IMR-90 (cell line): Measurements from ENCODE around the gene SIDT1. TPM values are rescaled to one million over a fixed set of nuclear protein-coding genes. Genes with fewer than 3 reads are reported as not detected.

Experiments
- ATAC-seq: fragments of 200-7000 bp; cut with Tn5 transposase; 2 replicates; pipeline ENCODE4 v1.9.1; 2020; ENCODE audit warnings: low read depth, mild to moderate bottlenecking, moderate library complexity
- BruUV-seq: library from RNA; stranded (reverse); fragments of 400-500 nt; replicated peaks from 2 replicates; lab custom pipeline; 2021; lab: Mats Ljungman, UMichigan
- CTCF ChIA-PET: fragments of 300-600 bp; formaldehyde crosslinking; extraction: SDS; loops from one replicate; lab custom pipeline; 2021; ENCODE audit warnings: antibody characterized with exemption; lab: Yijun Ruan, JAX
- POLR2A ChIA-PET: fragments of 300-600 bp; sonication (Branson Sonifier 250); formaldehyde crosslinking; loops from one replicate; lab custom pipeline; 2022; ENCODE audit warnings: antibody characterized with exemption; ENCODE audit not compliant: unreplicated experiment; lab: Charles Lee
- DNase-seq: peaks from one replicate; pipeline ENCODE4 v3.0.0; 2013
- H2AFZ ChIP-seq: replicated peaks from 2 replicates; pipeline ENCODE3; 2013; ENCODE audit warnings: low read length, mild to moderate bottlenecking; ENCODE audit not compliant: poor library complexity
- H2AK5ac ChIP-seq: 2 replicates; pipeline ENCODE4 v1.6.1; 2013; ENCODE audit warnings: low read depth, low read length, inconsistent platforms
- H2AK9ac ChIP-seq: replicated peaks from 2 replicates; pipeline ENCODE3; 2013; ENCODE audit warnings: mild to moderate bottlenecking, low read depth, low read length, moderate library complexity; ENCODE audit not compliant: poor library complexity
- H2BK120ac ChIP-seq: 2 replicates; pipeline ENCODE4 v1.6.1; 2013; ENCODE audit warnings: low read depth, low read length, inconsistent platforms
- H2BK15ac ChIP-seq: 3 replicates; pipeline ENCODE4 v1.6.1; 2013; ENCODE audit warnings: low read depth, low read length, inconsistent platforms
- H2BK20ac ChIP-seq: 2 replicates; pipeline ENCODE4 v1.6.1; 2013; ENCODE audit warnings: low read depth, mild to moderate bottlenecking, inconsistent platforms, low read length, moderate library complexity
- H2BK5ac ChIP-seq: 2 replicates; pipeline ENCODE4 v1.6.1; 2013; ENCODE audit warnings: mild to moderate bottlenecking, low read depth, low read length, inconsistent platforms; ENCODE audit not compliant: poor library complexity, severe bottlenecking
- H3K14ac ChIP-seq: replicated peaks from 2 replicates; pipeline ENCODE4 v1.6.1; 2013; ENCODE audit warnings: low read depth, low read length, inconsistent platforms
- H3K18ac ChIP-seq: 2 replicates; pipeline ENCODE4 v1.6.1; 2013; ENCODE audit warnings: low read depth, low read length, control low read depth
- H3K23ac ChIP-seq: 2 replicates; pipeline ENCODE4 v1.6.1; 2013; ENCODE audit warnings: low read depth, low read length, inconsistent platforms
- H3K27ac ChIP-seq: 2 replicates; pipeline ENCODE4 v1.5.1; 2013; ENCODE audit warnings: mild to moderate bottlenecking, control low read depth, low read length; ENCODE audit not compliant: insufficient read depth
- H3K27me3 ChIP-seq: 2 replicates; pipeline ENCODE4 v1.6.1; 2013; ENCODE audit warnings: low read length; ENCODE audit not compliant: control insufficient read depth, insufficient read depth
- H3K36me3 ChIP-seq: 2 replicates; pipeline ENCODE4 v1.6.1; 2013; ENCODE audit warnings: low read length, mixed read lengths; ENCODE audit not compliant: control insufficient read depth, insufficient read depth
- H3K4ac ChIP-seq: 2 replicates; pipeline ENCODE4 v1.6.1; 2013; ENCODE audit warnings: low read depth, low read length, inconsistent platforms
- H3K4me1 ChIP-seq: 2 replicates; pipeline ENCODE4 v1.6.1; 2013; ENCODE audit warnings: low read length, mixed read lengths; ENCODE audit not compliant: control insufficient read depth, insufficient read depth
- H3K4me2 ChIP-seq: 2 replicates; pipeline ENCODE4 v1.6.1; 2013; ENCODE audit warnings: low read depth, mild to moderate bottlenecking, control low read depth, low read length, moderate library complexity
- H3K4me3 ChIP-seq: 2 replicates; pipeline ENCODE4 v1.5.1; 2013; ENCODE audit warnings: low read depth, mild to moderate bottlenecking, control low read depth, low read length, moderate library complexity; ENCODE audit not compliant: insufficient read depth
- H3K56ac ChIP-seq: 2 replicates; pipeline ENCODE4 v1.6.1; 2013; ENCODE audit warnings: low read length, inconsistent platforms; ENCODE audit not compliant: insufficient read depth; ENCODE audit errors: extremely low read depth
- H3K79me1 ChIP-seq, 2 experiments: 2 replicates each; pipeline ENCODE4 v1.6.1; 2013; ENCODE audit warnings: low read length in 2 of 2, inconsistent platforms in 1 of 2, low read depth in 1 of 2
- H3K9ac ChIP-seq: 2 replicates; pipeline ENCODE4 v1.6.1; 2013; ENCODE audit warnings: low read depth, low read length, control low read depth
- H3K9me1 ChIP-seq: 2 replicates; pipeline ENCODE4 v1.6.1; 2013; ENCODE audit warnings: low read length, inconsistent platforms; ENCODE audit not compliant: insufficient read depth
- H3K9me3 ChIP-seq: 2 replicates; pipeline ENCODE4 v1.6.1; 2013; ENCODE audit warnings: low read length; ENCODE audit not compliant: control insufficient read depth, insufficient read depth
- H4K20me1 ChIP-seq: 2 replicates; pipeline ENCODE4 v1.6.1; 2013; ENCODE audit warnings: low read length, inconsistent platforms; ENCODE audit not compliant: insufficient read depth
- H4K5ac ChIP-seq: 2 replicates; pipeline ENCODE4 v1.6.1; 2013; ENCODE audit warnings: mild to moderate bottlenecking, low read depth, low read length, control low read depth
- H4K8ac ChIP-seq, 2 experiments: 2 replicates each; pipeline ENCODE4 v1.6.1; 2013; ENCODE audit warnings: low read depth in 2 of 2, low read length in 2 of 2, control low read depth in 1 of 2, inconsistent platforms in 1 of 2
- H4K91ac ChIP-seq: 2 replicates; pipeline ENCODE4 v1.6.1; 2013; ENCODE audit warnings: low read depth, low read length, inconsistent platforms; ENCODE audit not compliant: insufficient read depth
- BHLHE40 ChIP-seq: fragments of 150-350 bp; IDR thresholded peaks from 2 replicates; pipeline ENCODE4 v1.6.1; 2016; ENCODE audit warnings: mild to moderate bottlenecking, low read depth, low read length
- CEBPB ChIP-seq: IDR thresholded peaks from 2 replicates; pipeline ENCODE4 v1.6.1; 2012; ENCODE audit warnings: low read depth, low read length, improper control_type of control experiment
- CHD1 ChIP-seq: IDR thresholded peaks from 2 replicates; pipeline ENCODE4 v1.6.1; 2012; ENCODE audit warnings: low read depth, low read length, improper control_type of control experiment
- ELK1 ChIP-seq: fragments of 150-350 bp; IDR thresholded peaks from 2 replicates; pipeline ENCODE4 v1.6.1; 2016; ENCODE audit warnings: low read depth, mild to moderate bottlenecking, low read length, moderate library complexity, borderline replicate concordance
- FOS ChIP-seq: fragments of 150-350 bp; IDR thresholded peaks from 2 replicates; pipeline ENCODE4 v1.6.1; 2016; ENCODE audit warnings: low read depth, low read length
- MAFK ChIP-seq: IDR thresholded peaks from 2 replicates; pipeline ENCODE4 v1.6.1; 2012; ENCODE audit warnings: low read depth, low read length, improper control_type of control experiment
- MAZ ChIP-seq: IDR thresholded peaks from 2 replicates; pipeline ENCODE4 v1.6.1; 2012; ENCODE audit warnings: low read depth, mild to moderate bottlenecking, low read length, improper control_type of control experiment, moderate library complexity, borderline replicate concordance
- NFE2L2 ChIP-seq: fragments of 150-350 bp; IDR thresholded peaks from 2 replicates; pipeline ENCODE4 v1.6.1; 2016; ENCODE audit warnings: low read depth, mild to moderate bottlenecking, low read length
- POLR2A ChIP-seq: IDR thresholded peaks from 2 replicates; pipeline ENCODE4 v1.6.1; 2012; ENCODE audit warnings: mild to moderate bottlenecking, low read depth, low read length
- RAD21 ChIP-seq: IDR thresholded peaks from 2 replicates; pipeline ENCODE4 v1.6.1; 2012; ENCODE audit warnings: low read length, improper control_type of control experiment
- RCOR1 ChIP-seq: IDR thresholded peaks from 2 replicates; pipeline ENCODE4 v1.6.1; 2012; ENCODE audit warnings: mild to moderate bottlenecking, low read length, improper control_type of control experiment; ENCODE audit not compliant: insufficient replicate concordance
- RFX5 ChIP-seq: IDR thresholded peaks from 2 replicates; pipeline ENCODE4 v1.8.0; 2012; ENCODE audit warnings: low read depth, mild to moderate bottlenecking, low read length, moderate library complexity
- SMC3 ChIP-seq: fragments of 150-350 bp; IDR thresholded peaks from 2 replicates; pipeline ENCODE4 v1.6.1; 2016; ENCODE audit warnings: low read depth, mild to moderate bottlenecking, antibody characterized with exemption, low read length, moderate library complexity
- USF2 ChIP-seq: fragments of 150-350 bp; IDR thresholded peaks from 2 replicates; pipeline ENCODE4 v1.6.1; 2017; ENCODE audit warnings: mild to moderate bottlenecking, antibody characterized with exemption, low read length, low read depth
- WGBS, 2 experiments: methylation state at CpG; one replicate each; pipeline versions ENCODE4 v1.1.5 to v1.1.7; 2013; ENCODE audit warnings: missing lambda C conversion rate in 2 of 2; ENCODE audit not compliant: insufficient read length in 1 of 2; ENCODE audit errors: extremely low coverage in 2 of 2; 5-methylcytosine and 5-hydroxymethylcytosine counted together
- dilution Hi-C: fragments of 300-500 bp; cut with HindIII; formaldehyde crosslinking; loops from one replicate; pipeline ENCODE4 v1.14.3; 2018; ENCODE audit warnings: low sequenced_read_pairs; ENCODE audit not compliant: unreplicated experiment
- in situ Hi-C: fragments of 300-500 bp; cut with MboI; formaldehyde crosslinking; loops from 3 replicates; pipeline ENCODE4 v1.14.3; 2019; ENCODE audit warnings: low sequenced_read_pairs, inconsistent platforms, mixed read lengths
- intact Hi-C: fragments of 100-400 bp; cut with micrococcal nuclease; formaldehyde crosslinking; loops from 2 replicates; pipeline ENCODE4 v1.10.0; 2022
- polyA plus RNA-seq, 3 experiments: library from polyadenylated mRNA; depleted of rRNA; stranded (reverse); fragments of >200 nt; gene quantifications; 2 replicates each; pipeline ENCODE4 v1.2.3, GENCODE V29; 2012; ENCODE audit warnings: low replicate concordance in 1 of 3
- total RNA-seq: library from RNA; depleted of rRNA; stranded (reverse); fragments of >200 nt; gene quantifications from 2 replicates; pipeline ENCODE4 v1.2.3, GENCODE V29; 2012
- TF ChIP-seq, protein P1 (sequence below): conservative IDR thresholded peaks from 2 replicates; pipeline ENCODE4 v1.5.1; 2012; ENCODE audit warnings: mild to moderate bottlenecking, low read depth, low read length, improper control_type of control experiment

The SIDT1 gene
- total and polyA plus RNA-seq, 2 of the 4 experiments (the other 2 are of a cell fraction): not detected

DNA sequence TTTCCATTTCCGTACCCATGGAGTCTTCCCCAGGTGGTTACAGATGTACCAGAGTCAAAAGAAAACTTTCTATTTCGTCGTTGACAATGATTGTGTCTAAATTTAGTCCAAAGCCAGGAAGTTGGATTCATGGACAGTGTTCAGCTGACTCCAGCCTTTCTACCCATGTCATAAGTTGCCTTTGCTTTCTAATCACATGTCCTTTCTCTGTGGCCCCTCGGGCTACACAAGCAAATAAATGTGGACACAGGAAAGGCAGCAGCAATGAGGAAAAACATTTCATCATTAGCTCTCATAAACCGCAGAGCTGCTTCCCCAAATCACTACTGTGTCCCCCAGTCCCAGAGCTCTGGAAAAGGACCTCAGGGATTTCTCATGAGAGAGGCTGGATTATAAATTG is 82.0 kb downstream of the SIDT1 start:
- Histone ChIP-seq H3K36me3 (no peaks in the 10 kb centered on the region), H3K4me1 (no peaks in the 10 kb centered on the region), H3K79me1 (no peaks in the 10 kb centered on the region), H3K14ac (no peak overlapping the region), H2AFZ (no peak overlapping the region), H4K20me1 (no peaks in the 10 kb centered on the region), H3K9me3 (no peaks in the 10 kb centered on the region), H3K27me3 (peaks cover 6% of the 10 kb centered on the region), H3K4ac (no peak overlapping the region), H3K4me3 (no peak overlapping the region), H3K27ac (no peak overlapping the region), H2BK20ac (no peak overlapping the region), H2BK15ac (no peak overlapping the region), H4K5ac (no peak overlapping the region), H4K8ac (no peak overlapping the region), H3K4me2 (no peak overlapping the region), H3K56ac (no peak overlapping the region), H4K91ac (no peak overlapping the region), H2AK5ac (no peak overlapping the region), H3K23ac (no peak overlapping the region), H2BK5ac (no peak overlapping the region), H3K9me1 (no peaks in the 10 kb centered on the region), H3K9ac (no peak overlapping the region), H2BK120ac (no peak overlapping the region), H2AK9ac (no peak overlapping the region), H3K18ac (no peak overlapping the region)
- TF ChIP-seq MAFK (no peak), FOS (no peak), POLR2A (no peak), USF2 (no peak), CHD1 (no peak), RAD21 (no peak), CEBPB (no peak), BHLHE40 (no peak), NFE2L2 (no peak), MAZ (no peak), ELK1 (no peak), SMC3 (no peak), RFX5 (no peak), RCOR1 (no peak)
- TF ChIP-seq, protein P1, sequence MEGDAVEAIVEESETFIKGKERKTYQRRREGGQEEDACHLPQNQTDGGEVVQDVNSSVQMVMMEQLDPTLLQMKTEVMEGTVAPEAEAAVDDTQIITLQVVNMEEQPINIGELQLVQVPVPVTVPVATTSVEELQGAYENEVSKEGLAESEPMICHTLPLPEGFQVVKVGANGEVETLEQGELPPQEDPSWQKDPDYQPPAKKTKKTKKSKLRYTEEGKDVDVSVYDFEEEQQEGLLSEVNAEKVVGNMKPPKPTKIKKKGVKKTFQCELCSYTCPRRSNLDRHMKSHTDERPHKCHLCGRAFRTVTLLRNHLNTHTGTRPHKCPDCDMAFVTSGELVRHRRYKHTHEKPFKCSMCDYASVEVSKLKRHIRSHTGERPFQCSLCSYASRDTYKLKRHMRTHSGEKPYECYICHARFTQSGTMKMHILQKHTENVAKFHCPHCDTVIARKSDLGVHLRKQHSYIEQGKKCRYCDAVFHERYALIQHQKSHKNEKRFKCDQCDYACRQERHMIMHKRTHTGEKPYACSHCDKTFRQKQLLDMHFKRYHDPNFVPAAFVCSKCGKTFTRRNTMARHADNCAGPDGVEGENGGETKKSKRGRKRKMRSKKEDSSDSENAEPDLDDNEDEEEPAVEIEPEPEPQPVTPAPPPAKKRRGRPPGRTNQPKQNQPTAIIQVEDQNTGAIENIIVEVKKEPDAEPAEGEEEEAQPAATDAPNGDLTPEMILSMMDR: no peak
- WGBS, 2 experiments: 74% methylated on average over 3 of the region's 5 CpGs; no CpG with 5 or more reads in 1 of the 2 experiments
- dilution Hi-C loops: no loop called here
- ChIA-PET POLR2A (no interaction called here), CTCF (no interaction called here)
- in situ Hi-C loops: no loop called here
- ATAC-seq (no peak), DNase-seq (no peak)
- no TSS peak for BruUV-seq
- intact Hi-C loops: no loop called here
